ENCODE data around the gene CCL27. TPM values are rescaled to one million over a fixed set of nuclear protein-coding genes. Genes with fewer than 3 reads are reported as not detected.

The CCL27 gene
- total RNA-seq, 1 experiment from 2014 or later: not detected

DNA sequence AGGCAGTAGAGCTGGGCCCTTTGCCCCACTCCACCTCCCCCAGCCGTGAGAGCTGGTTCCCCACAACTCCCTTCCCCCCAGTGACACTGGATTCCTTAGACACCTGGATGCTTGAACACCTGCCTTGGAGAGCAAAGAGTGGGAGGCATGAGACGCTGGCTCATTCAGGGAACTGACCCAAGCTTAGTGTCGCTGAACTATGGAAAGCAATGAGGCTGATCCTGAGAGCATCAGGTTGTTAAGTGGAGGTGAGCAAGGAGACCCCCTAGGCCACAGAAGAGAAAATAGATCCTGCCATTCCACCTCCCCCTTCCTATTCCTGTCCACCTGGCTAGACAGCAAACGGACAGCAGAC lies 26.6 kb upstream of the CCL27 start:
- no TSS peak for BruUV-seq (replicated peaks)
- intact Hi-C loops (cut with micrococcal nuclease; ENCODE audit: unreplicated experiment): no loop called here
- H3K36me3 ChIP-seq (ENCODE audit: control insufficient read depth, insufficient read depth, low read length): no peaks in the 10 kb centered on the region
- peaks cover 4% of the 10 kb centered on the region; the same call in 1 of the 2 replicates for H3K4me1 ChIP-seq
- H3K27me3 ChIP-seq (replicated peaks; ENCODE audit: control insufficient read depth, insufficient read depth, low read length): no peaks in the 10 kb centered on the region
- Mint-ChIP-seq H3K4me3 (ENCODE audit: unreplicated experiment) (no peak overlapping the region), H3K9me3 (ENCODE audit: unreplicated experiment) (no peaks in the 10 kb centered on the region), H3K27me3 (ENCODE audit: insufficient read depth, unreplicated experiment) (peaks cover 3% of the 10 kb centered on the region), H3K27ac (ENCODE audit: unreplicated experiment) (no peak overlapping the region), H3K36me3 (ENCODE audit: insufficient read depth, unreplicated experiment) (no peaks in the 10 kb centered on the region), H3K4me1 (ENCODE audit: low read depth, unreplicated experiment) (peaks cover 6% of the 10 kb centered on the region)
- no peaks in the 10 kb centered on the region for H3K9me3 ChIP-seq
- TF ChIP-seq, protein P1, sequence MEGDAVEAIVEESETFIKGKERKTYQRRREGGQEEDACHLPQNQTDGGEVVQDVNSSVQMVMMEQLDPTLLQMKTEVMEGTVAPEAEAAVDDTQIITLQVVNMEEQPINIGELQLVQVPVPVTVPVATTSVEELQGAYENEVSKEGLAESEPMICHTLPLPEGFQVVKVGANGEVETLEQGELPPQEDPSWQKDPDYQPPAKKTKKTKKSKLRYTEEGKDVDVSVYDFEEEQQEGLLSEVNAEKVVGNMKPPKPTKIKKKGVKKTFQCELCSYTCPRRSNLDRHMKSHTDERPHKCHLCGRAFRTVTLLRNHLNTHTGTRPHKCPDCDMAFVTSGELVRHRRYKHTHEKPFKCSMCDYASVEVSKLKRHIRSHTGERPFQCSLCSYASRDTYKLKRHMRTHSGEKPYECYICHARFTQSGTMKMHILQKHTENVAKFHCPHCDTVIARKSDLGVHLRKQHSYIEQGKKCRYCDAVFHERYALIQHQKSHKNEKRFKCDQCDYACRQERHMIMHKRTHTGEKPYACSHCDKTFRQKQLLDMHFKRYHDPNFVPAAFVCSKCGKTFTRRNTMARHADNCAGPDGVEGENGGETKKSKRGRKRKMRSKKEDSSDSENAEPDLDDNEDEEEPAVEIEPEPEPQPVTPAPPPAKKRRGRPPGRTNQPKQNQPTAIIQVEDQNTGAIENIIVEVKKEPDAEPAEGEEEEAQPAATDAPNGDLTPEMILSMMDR (IDR thresholded peaks at IDR 0.05; ENCODE audit: insufficient read depth in 1 of 2, low read depth in 1 of 2, low read length in 1 of 2, severe bottlenecking in 1 of 2, unreplicated experiment in 1 of 2): no peak
- ChIA-PET POLR2A (no interaction called here), CTCF (no interaction called here)
- H3K4me3 ChIP-seq (ENCODE audit: low read depth, low read length): no peak overlapping the region
- no peak for DNase-seq

DNA sequence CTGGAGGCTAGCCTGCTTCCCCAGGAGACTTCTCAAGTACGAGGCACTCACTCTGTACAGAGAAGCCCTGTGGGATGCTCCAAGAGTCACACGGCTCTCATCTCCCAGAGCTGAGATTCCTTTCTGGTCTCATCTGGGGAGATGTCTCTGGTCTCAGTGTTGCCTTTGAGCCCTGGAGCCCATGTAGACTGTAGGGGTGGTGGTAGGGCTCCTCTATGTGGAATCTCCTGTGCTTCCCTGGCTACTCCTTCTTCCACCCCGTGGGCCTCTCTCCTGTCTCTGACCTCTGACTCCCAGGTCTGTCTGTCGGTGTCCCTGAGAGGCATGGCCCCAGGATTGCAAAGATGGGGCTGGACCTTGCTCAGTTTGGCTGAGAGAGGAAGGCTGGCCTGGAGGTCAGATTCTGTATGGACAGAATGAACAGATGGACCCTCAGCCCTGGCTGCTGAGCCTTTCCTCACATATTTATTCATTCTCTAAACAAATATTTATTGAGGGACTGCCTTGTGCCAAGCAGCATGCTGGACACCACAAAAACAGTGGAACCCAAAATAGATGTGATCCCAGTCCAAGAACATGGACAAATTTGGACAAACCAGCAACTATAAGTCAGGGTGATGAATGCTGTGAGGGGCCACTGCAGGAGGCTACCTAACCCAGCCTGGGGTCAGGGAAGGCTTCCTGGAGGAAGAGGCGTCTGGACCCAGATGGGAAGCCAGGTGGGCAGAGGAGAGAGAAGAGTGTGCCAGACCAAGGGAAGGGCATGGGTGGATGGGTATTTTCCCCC lies 26.1 kb upstream of the CCL27 start:
- Mint-ChIP-seq H3K9me3 (ENCODE audit: unreplicated experiment) (no peaks in the 10 kb centered on the region), H3K4me1 (ENCODE audit: low read depth, unreplicated experiment) (peaks cover 6% of the 10 kb centered on the region), H3K27ac (ENCODE audit: unreplicated experiment) (no peak overlapping the region), H3K4me3 (ENCODE audit: unreplicated experiment) (no peak overlapping the region), H3K36me3 (ENCODE audit: insufficient read depth, unreplicated experiment) (no peaks in the 10 kb centered on the region), H3K27me3 (ENCODE audit: insufficient read depth, unreplicated experiment) (peaks cover 3% of the 10 kb centered on the region)
- POLR2A ChIA-PET: no interaction called here
- intact Hi-C loops (cut with micrococcal nuclease; ENCODE audit: unreplicated experiment): no loop called here
- TF ChIP-seq, protein P1 (IDR thresholded peaks at IDR 0.05; ENCODE audit: insufficient read depth in 1 of 2, low read depth in 1 of 2, low read length in 1 of 2, severe bottlenecking in 1 of 2, unreplicated experiment in 1 of 2): no peak
- Histone ChIP-seq H3K4me1 (peaks cover 4% of the 10 kb centered on the region; the same call in 1 of the 2 replicates), H3K4me3 (ENCODE audit: low read depth, low read length) (no peak overlapping the region), H3K27me3 (replicated peaks; ENCODE audit: control insufficient read depth, insufficient read depth, low read length) (no peaks in the 10 kb centered on the region), H3K36me3 (ENCODE audit: control insufficient read depth, insufficient read depth, low read length) (no peaks in the 10 kb centered on the region), H3K9me3 (no peaks in the 10 kb centered on the region)
- CTCF ChIA-PET: no interaction called here
- BruUV-seq (replicated peaks): no TSS peak
- no peak for DNase-seq

DNA sequence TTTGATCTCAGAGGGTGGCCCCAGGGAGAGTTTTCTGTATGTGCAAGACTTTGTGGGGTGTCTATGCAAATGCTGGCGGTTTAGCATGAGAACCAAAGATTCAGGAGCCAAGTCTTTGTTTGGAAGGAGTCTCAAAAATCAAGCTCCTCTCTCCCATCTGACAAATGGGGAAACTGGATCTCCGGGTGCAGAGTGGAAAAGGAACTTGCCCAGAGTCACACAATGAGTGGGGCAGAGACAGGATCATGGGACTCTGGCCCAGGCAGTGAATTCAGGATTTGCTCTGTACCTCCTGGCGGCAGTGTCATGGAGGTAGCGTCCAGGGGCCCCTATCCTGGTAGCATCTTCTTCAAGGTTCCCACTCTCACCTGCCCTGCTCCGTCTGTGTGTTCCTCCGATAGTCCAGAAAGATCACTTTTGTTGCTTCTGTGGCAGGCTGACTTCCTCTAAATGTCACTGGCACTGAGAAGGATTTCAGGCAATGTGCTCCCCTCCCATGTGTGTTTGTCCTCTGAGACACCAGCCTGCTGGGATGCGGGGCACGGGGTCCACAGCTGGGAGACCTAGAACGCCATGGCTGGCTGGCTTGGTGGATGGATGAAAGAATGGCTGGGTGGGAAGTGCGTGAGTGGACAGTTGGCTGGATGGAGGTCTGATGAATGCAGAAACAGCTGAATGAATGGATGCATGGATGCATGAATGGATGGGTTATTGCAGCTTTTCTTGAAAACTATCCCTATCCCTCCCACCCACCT lies 25.0 kb upstream of the CCL27 start:
- no peaks in the 10 kb centered on the region for H3K36me3 ChIP-seq (ENCODE audit: control insufficient read depth, insufficient read depth, low read length)
- BruUV-seq (replicated peaks): no TSS peak
- H3K9me3 ChIP-seq: no peaks in the 10 kb centered on the region
- H3K4me3 ChIP-seq (ENCODE audit: low read depth, low read length): no peak overlapping the region
- Mint-ChIP-seq H3K27ac (ENCODE audit: unreplicated experiment) (no peak overlapping the region), H3K36me3 (ENCODE audit: insufficient read depth, unreplicated experiment) (no peaks in the 10 kb centered on the region), H3K9me3 (ENCODE audit: unreplicated experiment) (no peaks in the 10 kb centered on the region), H3K4me1 (ENCODE audit: low read depth, unreplicated experiment) (peaks cover 6% of the 10 kb centered on the region), H3K4me3 (ENCODE audit: unreplicated experiment) (no peak overlapping the region), H3K27me3 (ENCODE audit: insufficient read depth, unreplicated experiment) (no peaks in the 10 kb centered on the region)
- peaks cover 4% of the 10 kb centered on the region; the same call in 1 of the 2 replicates for H3K4me1 ChIP-seq
- POLR2A ChIA-PET: no interaction called here
- CTCF ChIA-PET: interaction anchor here (0.8 kb wide), 1 partner anchor 14 kb away, joined by 3 read pairs; no protein-coding TSS in a partner anchor
- no peak for DNase-seq
- H3K27me3 ChIP-seq (replicated peaks; ENCODE audit: control insufficient read depth, insufficient read depth, low read length): no peaks in the 10 kb centered on the region
- intact Hi-C loops (cut with micrococcal nuclease; ENCODE audit: unreplicated experiment): no loop called here
- TF ChIP-seq, protein P1 (IDR thresholded peaks at IDR 0.05; ENCODE audit: insufficient read depth in 1 of 2, low read depth in 1 of 2, low read length in 1 of 2, severe bottlenecking in 1 of 2, unreplicated experiment in 1 of 2): no peak

Measured in Caco-2 (cell line).